Keratinocyte (primary cell): ENCODE data around the gene SMIM36. TPM values are rescaled to one million over a fixed set of nuclear protein-coding genes. Genes with fewer than 3 reads are reported as not detected.

ENCODE experiments used
- DNase-seq: peaks from one replicate; pipeline ENCODE4 v3.0.0-alpha.2; 2011; ENCODE audit warnings: low read depth, missing footprints, low spot score
- FAIRE-seq: peaks from 2 replicates; lab custom pipeline; 2011; peaks lifted over from hg19 to GRCh38; lab: Jason Lieb, UNC
- H2AFZ ChIP-seq: 2 replicates; pipeline ENCODE4 v1.6.0; 2012; ENCODE audit warnings: low read length, control low read depth, inconsistent platforms; ENCODE audit not compliant: control insufficient read depth
- H3K27ac ChIP-seq: 2 replicates; pipeline ENCODE4 v1.5.1; 2011; ENCODE audit warnings: low read length; ENCODE audit not compliant: control insufficient read depth, insufficient read depth
- H3K27me3 ChIP-seq: 3 replicates; pipeline ENCODE4 v1.6.0; 2011; ENCODE audit warnings: low read length; ENCODE audit not compliant: control insufficient read depth, insufficient read depth; ENCODE audit errors: extremely low read depth
- H3K36me3 ChIP-seq, 2 experiments: 2 replicates in 1 of 2; 3 replicates in 1 of 2; pipeline ENCODE4 v1.5.1; 2011; ENCODE audit warnings: low read length in 2 of 2, mild to moderate bottlenecking in 1 of 2; ENCODE audit not compliant: control insufficient read depth in 2 of 2, insufficient read depth in 2 of 2; ENCODE audit errors: extremely low read depth in 1 of 2
- H3K4me1 ChIP-seq: 3 replicates; pipeline ENCODE4 v1.5.1; 2011; ENCODE audit warnings: low read length; ENCODE audit not compliant: control insufficient read depth, insufficient read depth; ENCODE audit errors: extremely low read depth
- H3K4me2 ChIP-seq: 3 replicates; pipeline ENCODE4 v1.6.0; 2011; ENCODE audit warnings: low read depth, low read length; ENCODE audit not compliant: control insufficient read depth, insufficient read depth; ENCODE audit errors: extremely low read depth
- H3K4me3 ChIP-seq, 3 experiments: fragments of 200-600 bp in 1 of 3; sonication (generic) in 1 of 3; 2 replicates in 2 of 3; 3 replicates in 1 of 3; pipeline ENCODE4 v1.5.1; 2011 to 2016; ENCODE audit warnings: low read length in 3 of 3, mild to moderate bottlenecking in 3 of 3, control low read depth in 2 of 3, inconsistent platforms in 1 of 3, low read depth in 1 of 3, mixed read lengths in 1 of 3, mixed run types in 1 of 3, moderate library complexity in 1 of 3; ENCODE audit not compliant: control insufficient read depth in 2 of 3, insufficient read depth in 2 of 3; ENCODE audit errors: extremely low read depth in 1 of 3
- H3K79me2 ChIP-seq: 2 replicates; pipeline ENCODE4 v1.6.0; 2012; ENCODE audit warnings: low read length; ENCODE audit not compliant: control insufficient read depth, insufficient read depth
- H3K9ac ChIP-seq: 3 replicates; pipeline ENCODE4 v1.6.0; 2011; ENCODE audit warnings: low read length; ENCODE audit not compliant: control insufficient read depth, insufficient read depth; ENCODE audit errors: extremely low read depth
- H3K9me1 ChIP-seq: 3 replicates; pipeline ENCODE4 v1.6.0; 2011; ENCODE audit warnings: low read length; ENCODE audit not compliant: control insufficient read depth, insufficient read depth; ENCODE audit errors: extremely low read depth
- H3K9me3 ChIP-seq: 2 replicates; pipeline ENCODE4 v1.5.1; 2012; ENCODE audit warnings: low read depth, low read length; ENCODE audit not compliant: control insufficient read depth
- H4K20me1 ChIP-seq: 3 replicates; pipeline ENCODE4 v1.6.0; 2011; ENCODE audit warnings: low read length; ENCODE audit not compliant: control insufficient read depth, insufficient read depth; ENCODE audit errors: extremely low read depth
- CTCF ChIP-seq, 3 experiments: IDR thresholded peaks in 1 of 3; conservative IDR thresholded peaks in 1 of 3; optimal IDR thresholded peaks in 1 of 3; 2 replicates in 2 of 3; 3 replicates in 1 of 3; pipeline versions ENCODE3 to v1.5.1; 2011; ENCODE audit warnings: low read length in 3 of 3, mild to moderate bottlenecking in 3 of 3, moderate library complexity in 2 of 3, control low read depth in 1 of 3, inconsistent platforms in 1 of 3; ENCODE audit not compliant: insufficient read depth in 2 of 3; ENCODE audit errors: extremely low read depth in 1 of 3
- EZH2 ChIP-seq: IDR thresholded peaks from one replicate; pipeline ENCODE4 v1.6.1; 2012; ENCODE audit warnings: inconsistent platforms, mild to moderate bottlenecking, low read length, moderate library complexity
- dilution Hi-C: fragments of 300-500 bp; cut with MboI; formaldehyde crosslinking; loops from one replicate; pipeline ENCODE4 v1.7.0; 2020; ENCODE audit warnings: low sequenced_read_pairs; ENCODE audit not compliant: extremely low pct_ligation_motif_present
- polyA plus RNA-seq, 5 experiments: library from polyadenylated mRNA; depleted of rRNA in 3 of 5; stranded (reverse) in 3 of 5; stranded (forward) in 1 of 5; unstranded in 1 of 5; fragments of >200 nt; gene quantifications; 1 replicate in 1 of 5; 2 replicates in 3 of 5; 3 replicates in 1 of 5; pipeline versions ENCODE4 v1.2.1 to v1.2.3, GENCODE V29; 2011 to 2012; ENCODE audit warnings: missing spikeins in 2 of 5, low read depth in 1 of 5, low replicate concordance in 1 of 5

SMIM36 gene
- polyA plus RNA-seq, 1 donor (not counting 4 experiments of a cell fraction or from before 2014, with no cell fraction given): not detected

- dilution Hi-C loops: no loop called here
- Histone ChIP-seq H3K9me3 (no peaks in the 10 kb centered on the region), H4K20me1 (no peaks in the 10 kb centered on the region), H3K4me2 (no peak overlapping the region), H3K9ac (no peak overlapping the region), H3K27me3 (no peaks in the 10 kb centered on the region), H3K36me3 (no peaks in the 10 kb centered on the region), H3K4me3 (no peak overlapping the region), H3K9me1 (no peaks in the 10 kb centered on the region), H3K79me2 (no peaks in the 10 kb centered on the region), H2AFZ (no peak overlapping the region), H3K27ac (no peak overlapping the region), H3K4me1 (no peaks in the 10 kb centered on the region)
- TF ChIP-seq EZH2 (no peak), CTCF (optimal IDR thresholded peaks at IDR 0.05 in 1 of 3, IDR thresholded peaks at IDR 0.05 in 1 of 3, conservative IDR thresholded peaks at IDR 0.05 in 1 of 3; ENCODE audit: extremely low read depth in 1 of 3, insufficient read depth in 2 of 3, low read length in 3 of 3) (no peak)
- DNase-seq (no peak), FAIRE-seq (no peak)
Observed at GRCh38 chr17:55532670-55533069, 21.4 kb upstream of the SMIM36 start.

GRCh38 chr17:55531053-55531728 lies 19.9 kb upstream of the SMIM36 start:
- Histone ChIP-seq H3K27ac (no peak overlapping the region), H3K9ac (no peak overlapping the region), H3K4me3 (no peak overlapping the region), H3K4me2 (no peak overlapping the region), H3K27me3 (no peaks in the 10 kb centered on the region), H4K20me1 (no peaks in the 10 kb centered on the region), H3K9me3 (no peaks in the 10 kb centered on the region), H2AFZ (no peak overlapping the region), H3K9me1 (no peaks in the 10 kb centered on the region), H3K4me1 (no peaks in the 10 kb centered on the region), H3K79me2 (no peaks in the 10 kb centered on the region), H3K36me3 (no peaks in the 10 kb centered on the region)
- DNase-seq (no peak), FAIRE-seq (no peak)
- no peak for TF ChIP-seq EZH2
- no peak for TF ChIP-seq CTCF (optimal IDR thresholded peaks at IDR 0.05 in 1 of 3, IDR thresholded peaks at IDR 0.05 in 1 of 3, conservative IDR thresholded peaks at IDR 0.05 in 1 of 3; ENCODE audit: extremely low read depth in 1 of 3, insufficient read depth in 2 of 3, low read length in 3 of 3)
- dilution Hi-C loops: no loop called here
